CD4-positive, alpha-beta T cell treated with Interleukin-6 for 4 hours (primary cell): Measurements from ENCODE around the gene ZMIZ1.

ENCODE experiments used
- DNase-seq: peaks from one replicate; pipeline ENCODE4 v3.0.0-alpha.2; 2020; ENCODE audit warnings: mixed read lengths

ZMIZ1 gene

GRCh38 chr10:79238606-79239005 is 169.8 kb downstream of the ZMIZ1 start:
- no peak for DNase-seq

GRCh38 chr10:79239275-79239779 is 170.6 kb downstream of the ZMIZ1 start:
- DNase-seq: no peak

- DNase-seq: no peak
Observed at GRCh38 chr10:79239924-79240581, 171.3 kb downstream of the ZMIZ1 start.

GRCh38 chr10:79241629-79241989 is 172.8 kb downstream of the ZMIZ1 start:
- no peak for DNase-seq

- DNase-seq: peak; percentile 43
Observed at GRCh38 chr10:79241990-79242619, 173.3 kb downstream of the ZMIZ1 start.

GRCh38 chr10:79242620-79243152 is 173.9 kb downstream of the ZMIZ1 start:
- peak; percentile 54 for DNase-seq

- peak; percentile 64 for DNase-seq
Observed at GRCh38 chr10:79243181-79244067, 174.7 kb downstream of the ZMIZ1 start.

- no peak for DNase-seq
Observed at GRCh38 chr10:79244068-79244442, 175.3 kb downstream of the ZMIZ1 start.

- peak; percentile 41 for DNase-seq
Observed at GRCh38 chr10:79244841-79245504, 176.2 kb downstream of the ZMIZ1 start.

GRCh38 chr10:79245539-79246208 is 176.9 kb downstream of the ZMIZ1 start:
- no peak for DNase-seq

- DNase-seq: no peak
Observed at GRCh38 chr10:79246209-79246581, 177.4 kb downstream of the ZMIZ1 start.

GRCh38 chr10:79246606-79247275 is 178.0 kb downstream of the ZMIZ1 start:
- no peak for DNase-seq

- no peak for DNase-seq
Observed at GRCh38 chr10:79247373-79248137, 178.8 kb downstream of the ZMIZ1 start.

GRCh38 chr10:79248341-79249185 is 179.8 kb downstream of the ZMIZ1 start:
- no peak for DNase-seq

GRCh38 chr10:79249186-79250121 is 180.7 kb downstream of the ZMIZ1 start:
- no peak for DNase-seq

GRCh38 chr10:79250259-79250658 is 181.5 kb downstream of the ZMIZ1 start:
- DNase-seq: no peak

- no peak for DNase-seq
Observed at GRCh38 chr10:79252450-79252849, 183.7 kb downstream of the ZMIZ1 start.

GRCh38 chr10:79252971-79253370 is 184.2 kb downstream of the ZMIZ1 start:
- DNase-seq: no peak

- no peak for DNase-seq
Observed at GRCh38 chr10:79253704-79254103, 184.9 kb downstream of the ZMIZ1 start.
